ENCODE measurements around the gene ZDHHC14. TPM values are rescaled to one million over a fixed set of nuclear protein-coding genes. Genes with fewer than 3 reads are reported as not detected.

Gene ZDHHC14
- polyA plus RNA-seq, 1 donor (not counting 4 experiments of a cell fraction or from before 2014, with no cell fraction given): 6.4 TPM

- DNase-seq (ENCODE audit: low read depth, low spot score) (no peak), FAIRE-seq (no peak)
- no peaks in the 10 kb centered on the region for H3K79me2 ChIP-seq (ENCODE audit: control insufficient read depth, insufficient read depth, low read length)
- H2AFZ ChIP-seq (ENCODE audit: control insufficient read depth, low read length): no peak overlapping the region
- H3K27ac ChIP-seq (ENCODE audit: control insufficient read depth, insufficient read depth, low read length): no peak overlapping the region
- H4K20me1 ChIP-seq (ENCODE audit: control insufficient read depth, extremely low read depth, insufficient read depth, low read length): no peaks in the 10 kb centered on the region
- H3K4me3 ChIP-seq (ENCODE audit: control insufficient read depth in 2 of 3, extremely low read depth in 1 of 3, insufficient read depth in 2 of 3, low read depth in 1 of 3, low read length in 3 of 3): no peak overlapping the region
- no peak for TF ChIP-seq EZH2 (IDR thresholded peaks at IDR 0.05; ENCODE audit: low read length)
- no peak for TF ChIP-seq CTCF (optimal IDR thresholded peaks at IDR 0.05 in 1 of 3, IDR thresholded peaks at IDR 0.05 in 1 of 3, conservative IDR thresholded peaks at IDR 0.05 in 1 of 3; ENCODE audit: extremely low read depth in 1 of 3, insufficient read depth in 2 of 3, low read length in 3 of 3)
- H3K36me3 ChIP-seq (ENCODE audit: control insufficient read depth in 2 of 2, extremely low read depth in 1 of 2, insufficient read depth in 2 of 2, low read length in 2 of 2): peaks cover 0 to 3% of the 10 kb centered on the region in 2 experiments
- H3K27me3 ChIP-seq (ENCODE audit: control insufficient read depth, extremely low read depth, insufficient read depth, low read length): no peaks in the 10 kb centered on the region
- peaks cover 21% of the 10 kb centered on the region for H3K4me1 ChIP-seq (ENCODE audit: control insufficient read depth, extremely low read depth, insufficient read depth, low read length)
- dilution Hi-C loops (cut with MboI; ENCODE audit: extremely low pct_ligation_motif_present, low sequenced_read_pairs): no loop called here
- H3K9ac ChIP-seq (ENCODE audit: control insufficient read depth, extremely low read depth, insufficient read depth, low read length): no peak overlapping the region
- no peak overlapping the region for H3K4me2 ChIP-seq (ENCODE audit: control insufficient read depth, extremely low read depth, insufficient read depth, low read depth, low read length)
- H3K9me3 ChIP-seq (ENCODE audit: control insufficient read depth, low read depth, low read length): no peaks in the 10 kb centered on the region
- peaks cover 3% of the 10 kb centered on the region for H3K9me1 ChIP-seq (ENCODE audit: control insufficient read depth, extremely low read depth, insufficient read depth, low read length)
Measured at GRCh38 chr6:157538698-157539097, 157.7 kb downstream of the ZDHHC14 start.

- Histone ChIP-seq H3K4me2 (ENCODE audit: control insufficient read depth, extremely low read depth, insufficient read depth, low read depth, low read length) (no peak overlapping the region), H3K9me3 (ENCODE audit: control insufficient read depth, low read depth, low read length) (no peaks in the 10 kb centered on the region), H4K20me1 (ENCODE audit: control insufficient read depth, extremely low read depth, insufficient read depth, low read length) (no peaks in the 10 kb centered on the region), H3K79me2 (ENCODE audit: control insufficient read depth, insufficient read depth, low read length) (no peaks in the 10 kb centered on the region), H3K27ac (ENCODE audit: control insufficient read depth, insufficient read depth, low read length) (no peak overlapping the region), H3K9me1 (ENCODE audit: control insufficient read depth, extremely low read depth, insufficient read depth, low read length) (peaks cover 3% of the 10 kb centered on the region), H3K4me1 (ENCODE audit: control insufficient read depth, extremely low read depth, insufficient read depth, low read length) (peaks cover 20% of the 10 kb centered on the region), H3K36me3 (ENCODE audit: control insufficient read depth in 2 of 2, extremely low read depth in 1 of 2, insufficient read depth in 2 of 2, low read length in 2 of 2) (peaks cover 0 to 3% of the 10 kb centered on the region in 2 experiments), H2AFZ (ENCODE audit: control insufficient read depth, low read length) (no peak overlapping the region), H3K4me3 (ENCODE audit: control insufficient read depth in 2 of 3, extremely low read depth in 1 of 3, insufficient read depth in 2 of 3, low read depth in 1 of 3, low read length in 3 of 3) (no peak overlapping the region), H3K9ac (ENCODE audit: control insufficient read depth, extremely low read depth, insufficient read depth, low read length) (no peak overlapping the region), H3K27me3 (ENCODE audit: control insufficient read depth, extremely low read depth, insufficient read depth, low read length) (no peaks in the 10 kb centered on the region)
- TF ChIP-seq EZH2 (IDR thresholded peaks at IDR 0.05; ENCODE audit: low read length) (no peak), CTCF (optimal IDR thresholded peaks at IDR 0.05 in 1 of 3, IDR thresholded peaks at IDR 0.05 in 1 of 3, conservative IDR thresholded peaks at IDR 0.05 in 1 of 3; ENCODE audit: extremely low read depth in 1 of 3, insufficient read depth in 2 of 3, low read length in 3 of 3) (no peak)
- DNase-seq (ENCODE audit: low read depth, low spot score) (no peak), FAIRE-seq (no peak)
- dilution Hi-C loops (cut with MboI; ENCODE audit: extremely low pct_ligation_motif_present, low sequenced_read_pairs): no loop called here
Measured at GRCh38 chr6:157539421-157539822, 158.4 kb downstream of the ZDHHC14 start.
